Mesenteric fat pad (tissue), 1 donor: ENCODE measurements around the gene HNRNPH3. TPM values are rescaled to one million over a fixed set of nuclear protein-coding genes. Genes with fewer than 3 reads are reported as not detected.

Experiments
- DNase-seq: peaks from one replicate; pipeline ENCODE4 v3.0.0-alpha.2; 2020; ENCODE audit warnings: low spot score
- total RNA-seq: library from RNA; stranded (reverse); fragmentation: NEBNext Ultra II Directional; extraction: Animal tissue kit (Norgen Biotek cat#: 25700); gene quantifications from one replicate; pipeline ENCODE4 v1.2.1, GENCODE V29; 2021
- donor health status: DM: yes; HTN: yes; CAD: no.

The HNRNPH3 gene
- total RNA-seq, 1 donor from 2014 or later, result 91.4 TPM

DNA sequence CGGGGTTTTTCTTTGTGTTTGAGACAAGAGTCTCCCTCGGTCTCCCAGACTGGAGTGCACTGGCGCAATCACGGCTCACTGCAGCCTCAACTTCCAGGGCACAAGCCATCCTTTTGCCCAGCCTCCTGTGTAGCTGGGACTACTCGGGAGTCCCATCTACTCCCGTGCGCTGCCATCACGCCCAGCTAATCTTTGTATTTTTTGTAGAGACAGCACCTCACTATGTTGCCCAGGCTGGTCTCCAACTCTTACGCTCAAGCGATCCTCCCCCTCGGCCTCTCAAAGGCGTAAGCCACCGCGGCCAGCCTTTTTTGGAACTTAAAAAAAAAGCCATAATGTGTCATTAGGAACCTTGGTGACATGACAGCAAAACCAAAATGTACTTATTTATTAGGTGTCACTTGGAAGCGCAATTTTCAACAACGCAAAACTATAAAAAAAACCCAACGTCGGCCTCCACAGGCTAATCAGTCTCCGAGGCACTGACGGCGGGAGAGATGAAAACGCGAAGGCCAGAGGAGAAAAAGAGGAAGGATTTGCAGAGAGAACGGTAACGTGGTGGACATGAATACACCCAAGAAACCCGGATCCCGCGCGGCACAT, 911 bp upstream of the HNRNPH3 start:
- no peak for DNase-seq

DNA sequence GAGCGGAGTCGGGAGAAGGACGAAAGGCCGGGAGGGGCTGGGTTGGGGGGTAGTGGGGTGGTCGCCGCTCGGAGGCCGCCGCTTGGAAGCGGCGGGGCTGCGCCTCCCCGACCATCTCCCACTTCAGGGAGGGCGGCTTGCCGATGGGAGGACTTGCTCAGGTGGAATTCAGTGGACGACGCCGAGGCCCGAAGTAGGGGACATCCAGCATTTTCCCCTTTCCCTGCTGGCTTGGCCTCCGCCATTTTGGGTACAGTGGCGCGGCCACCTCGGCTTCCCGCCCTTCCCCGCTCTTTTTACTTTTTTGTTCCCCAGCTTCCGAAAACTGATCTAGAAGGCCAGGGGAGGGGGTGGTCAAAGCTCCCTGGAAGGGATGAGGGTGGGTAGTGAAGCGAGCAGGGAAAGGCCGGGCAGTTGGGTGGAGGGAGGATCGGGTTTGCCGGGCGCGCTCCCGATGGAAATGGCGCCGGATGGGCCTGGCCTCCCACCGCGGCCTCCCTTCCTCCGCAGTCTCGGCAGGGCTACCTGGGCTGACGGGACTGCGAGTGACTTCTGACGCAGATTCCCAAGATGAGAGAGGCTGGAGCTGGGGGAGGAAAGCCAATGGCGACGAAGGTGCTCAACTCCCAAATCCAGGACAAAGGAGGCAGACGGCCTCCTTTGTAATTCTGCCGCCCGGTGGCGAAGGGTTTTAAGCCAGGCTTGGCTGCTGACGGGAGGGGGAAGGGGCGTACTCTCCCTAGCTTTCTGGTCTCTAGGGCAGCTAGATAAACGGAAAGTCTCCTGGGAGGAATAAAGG, 594 bp downstream of the HNRNPH3 start, which contains the start of gene PBLD:
Gene PBLD, minus strand, starts transcription at position 670 of the 799 bp plus-strand sequence. CDS start 26,084 bp downstream, outside the sequence.
- DNase-seq, result no peak

DNA sequence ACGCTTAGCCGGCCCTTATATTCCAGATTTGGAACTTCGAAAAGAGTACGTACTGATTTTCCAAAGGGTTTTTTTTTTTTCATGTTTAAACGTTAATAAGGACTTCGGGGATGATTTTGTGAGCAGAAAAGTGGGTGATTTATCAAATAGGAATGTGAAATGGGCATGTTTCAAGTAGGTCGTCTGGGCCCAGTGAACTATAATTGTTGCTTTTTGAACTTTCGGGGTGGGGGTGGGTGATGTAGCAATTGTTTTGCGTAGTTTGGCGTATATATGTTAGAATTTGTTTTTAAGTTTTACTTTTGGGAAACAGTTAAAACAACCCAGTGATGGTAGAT, 1.2 kb downstream of the HNRNPH3 start:
- no peak for DNase-seq

DNA sequence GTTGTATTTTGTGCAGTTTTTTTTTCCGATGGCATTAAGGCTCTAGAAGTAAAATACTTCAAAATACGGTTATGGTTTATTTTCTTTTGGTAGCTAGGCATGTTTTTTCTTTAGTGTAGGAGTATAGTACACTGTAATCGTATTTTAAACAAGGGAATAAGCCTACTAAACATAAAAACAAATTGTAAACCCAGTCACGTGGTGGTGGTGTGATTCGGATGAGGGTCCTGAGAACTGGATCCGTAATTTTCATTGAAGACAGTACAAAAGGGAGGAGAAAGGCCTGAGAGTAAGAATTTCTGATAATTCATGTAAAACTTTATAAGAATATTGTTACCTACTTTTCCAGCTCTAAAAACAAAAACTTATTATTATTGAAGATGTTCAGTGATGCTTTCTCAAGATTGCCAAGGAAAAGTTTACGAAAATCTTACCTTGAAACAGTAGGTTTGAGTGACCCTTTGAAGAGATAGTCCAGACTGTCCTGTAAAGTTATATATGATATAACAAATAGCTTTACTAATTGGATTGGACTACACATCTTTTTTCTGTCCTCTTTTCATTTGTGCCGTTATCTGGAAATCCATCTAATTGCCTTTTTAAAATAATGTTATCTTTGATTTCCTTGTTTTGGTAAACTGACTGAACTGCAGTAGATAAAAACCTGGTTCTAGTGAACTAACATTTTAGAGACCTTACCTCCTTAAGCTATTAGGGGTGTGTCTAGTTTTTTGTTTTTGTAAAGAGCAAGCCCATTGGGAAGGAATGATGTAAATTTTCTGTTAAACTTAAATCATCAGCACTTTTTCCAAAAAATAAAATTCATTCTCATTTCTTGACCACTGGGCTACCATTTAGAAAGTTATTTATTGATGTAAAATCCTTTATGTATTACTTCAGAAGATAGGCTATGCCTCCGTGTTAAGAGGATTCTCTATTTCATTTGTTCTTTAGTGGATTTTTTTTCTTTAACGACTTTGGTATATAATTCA, 1.9 kb downstream of the HNRNPH3 start:
- no peak for DNase-seq

DNA sequence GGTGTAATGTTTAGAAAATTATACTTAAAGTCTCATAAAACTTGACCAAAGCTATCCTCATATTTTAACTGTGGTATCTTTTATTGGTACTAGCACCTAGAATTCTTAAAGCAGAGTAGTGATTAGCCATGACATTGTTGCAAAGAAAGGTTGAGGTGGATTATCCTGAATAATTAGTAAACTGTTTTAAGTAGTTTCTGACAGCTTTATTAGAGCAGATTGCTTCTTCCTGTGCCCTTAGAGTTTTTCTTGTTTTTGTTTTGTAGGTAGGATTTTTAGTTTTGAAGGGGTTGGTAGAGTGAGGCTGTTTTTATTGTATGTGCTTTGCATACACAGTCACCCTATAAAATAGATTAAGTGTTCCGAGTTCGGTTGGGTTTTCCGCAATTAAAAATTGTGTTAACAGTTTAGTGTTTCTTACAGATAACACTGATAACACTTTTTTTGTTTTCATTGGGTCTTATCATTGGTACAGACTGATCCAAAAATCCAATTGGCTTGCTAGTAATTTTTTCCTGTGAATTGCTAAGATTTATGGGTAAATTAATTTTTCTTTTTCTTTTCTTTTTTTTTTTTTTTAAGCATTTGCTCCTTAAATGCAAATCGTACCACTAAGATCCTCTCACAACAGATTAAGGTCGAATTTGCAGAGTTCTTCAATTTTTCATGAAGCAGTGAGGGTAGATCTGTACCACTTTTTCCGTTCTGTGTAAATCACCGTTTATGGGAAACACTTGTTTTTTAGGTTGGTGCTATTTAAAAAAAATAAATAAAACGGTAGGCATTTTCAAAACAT, 3.0 kb downstream of the HNRNPH3 start:
- DNase-seq, result no peak

DNA sequence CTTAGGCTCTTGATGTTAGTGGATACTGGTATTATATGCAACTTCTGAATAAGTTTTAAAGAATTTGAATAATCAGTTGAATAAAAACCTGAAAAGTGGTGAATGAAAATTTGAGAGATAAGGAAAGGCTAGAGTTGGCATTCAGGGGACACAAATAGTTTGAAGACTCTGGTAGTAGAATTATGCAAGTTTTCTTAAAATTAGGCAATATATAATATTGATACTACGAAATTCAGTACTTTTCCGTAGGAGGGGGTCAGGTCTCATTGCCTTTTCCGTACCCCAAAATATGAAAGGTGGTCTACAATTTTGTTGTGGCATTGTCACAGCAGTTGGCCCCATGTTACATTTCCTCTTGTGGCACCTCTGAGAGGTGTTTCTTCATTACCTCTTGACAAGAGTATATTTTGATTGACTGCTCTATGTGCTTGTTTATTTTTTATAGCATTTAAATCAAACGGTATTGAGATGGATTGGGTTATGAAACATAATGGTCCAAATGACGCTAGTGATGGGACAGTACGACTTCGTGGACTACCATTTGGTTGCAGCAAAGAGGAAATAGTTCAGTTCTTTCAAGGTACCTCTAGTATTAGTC, 5.0 kb downstream of the HNRNPH3 start:
- DNase-seq, result no peak

DNA sequence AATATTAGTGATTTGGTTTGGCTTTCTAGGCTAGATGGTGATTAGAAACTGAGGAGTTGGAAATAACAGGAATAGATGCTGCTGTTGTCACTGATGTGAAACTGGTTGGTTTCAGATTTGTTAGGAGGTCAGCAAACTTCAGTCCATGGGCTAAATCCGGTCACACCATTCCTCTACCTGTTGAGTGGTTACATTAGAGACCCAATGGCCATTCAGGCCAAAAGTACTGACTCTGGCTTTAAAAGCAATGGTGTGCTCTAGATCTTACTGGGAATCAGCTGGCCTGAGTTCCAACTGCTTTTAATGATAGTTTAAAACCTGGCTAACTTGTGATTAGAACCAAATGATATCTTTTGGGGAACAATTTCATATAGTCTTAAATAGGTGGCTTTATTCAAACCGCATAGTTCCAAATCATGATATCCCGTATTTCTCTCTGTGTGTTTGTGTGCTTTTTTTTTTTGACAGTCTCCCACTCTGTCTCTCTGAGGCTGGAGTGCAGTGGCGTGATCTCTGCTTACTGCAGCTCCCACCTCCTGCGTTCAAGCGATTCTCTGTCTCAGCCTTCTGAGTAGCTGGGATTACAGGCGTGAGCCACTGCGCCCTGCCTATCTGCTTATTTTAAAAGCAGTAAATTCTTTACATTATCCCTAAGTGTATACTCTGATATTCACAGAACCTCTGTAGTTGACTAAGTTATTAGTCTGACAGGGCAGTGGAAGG, 8.7 kb downstream of the HNRNPH3 start:
- DNase-seq, result no peak

DNA sequence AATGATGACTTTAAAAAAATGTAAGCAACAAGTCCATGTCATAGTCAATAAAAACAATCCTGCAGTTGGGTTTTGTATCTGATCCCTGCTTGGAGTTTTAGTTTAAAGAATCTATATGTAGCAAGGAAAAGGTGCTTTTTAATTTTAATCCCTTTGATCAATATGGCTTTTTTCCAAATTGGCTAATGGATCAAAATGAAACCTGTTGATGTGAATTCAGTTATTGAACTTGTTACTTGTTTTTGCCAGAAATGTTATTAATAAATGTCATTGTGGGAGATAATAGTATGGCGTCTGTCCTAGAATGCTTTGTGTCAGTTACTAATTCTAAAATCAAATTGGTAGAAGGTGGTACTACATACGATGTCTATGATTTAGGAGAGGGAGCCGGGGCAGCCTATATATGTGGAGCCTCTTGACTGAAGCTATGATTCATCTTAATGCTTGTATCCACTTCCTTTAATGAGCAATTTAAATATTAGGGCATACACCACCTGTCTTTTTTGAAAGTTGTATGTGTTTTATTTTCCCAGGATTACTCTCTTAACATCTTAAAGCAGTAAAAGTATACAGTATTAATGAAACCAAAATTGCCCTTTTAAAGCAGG, 11.1 kb downstream of the HNRNPH3 start:
- DNase-seq, result no peak

DNA sequence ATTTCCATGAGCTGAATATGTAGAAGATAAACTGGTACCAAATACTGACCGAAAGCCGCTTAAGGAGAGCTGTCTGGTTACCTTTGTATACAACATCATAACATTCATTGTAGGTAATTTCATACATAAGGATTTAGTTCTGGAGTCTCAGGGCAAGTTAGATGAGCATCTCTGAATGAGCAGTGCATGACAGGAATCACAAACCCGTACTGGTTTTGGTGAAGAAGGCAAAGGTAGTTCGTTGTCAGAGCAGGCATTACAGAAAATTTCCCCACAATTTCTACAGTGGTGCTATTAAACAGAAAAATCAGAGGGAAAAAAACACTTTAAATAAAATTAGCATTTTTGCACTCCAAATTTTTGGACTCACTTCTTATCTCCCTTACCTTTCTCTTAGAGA, 13.8 kb downstream of the HNRNPH3 start:
- no peak for DNase-seq

DNA sequence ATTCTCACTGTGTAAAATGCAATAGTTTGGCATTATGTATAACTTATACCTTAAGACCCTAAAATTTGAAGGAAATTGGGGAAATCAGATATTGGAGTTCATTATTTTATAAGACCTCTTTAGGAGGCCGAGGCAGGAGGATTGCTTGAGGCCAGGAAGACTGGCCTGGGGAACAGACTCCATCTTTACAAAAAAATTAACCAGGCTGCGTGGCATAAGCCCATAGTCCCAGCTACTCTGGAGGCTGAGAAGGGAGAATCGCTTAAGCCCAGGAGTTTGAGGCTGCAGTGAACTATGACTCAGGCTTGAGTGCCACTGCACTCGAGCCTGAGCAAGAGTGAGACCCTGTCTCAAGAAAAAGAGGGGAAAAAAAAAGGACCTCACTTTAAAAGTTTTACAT, 14.9 kb downstream of the HNRNPH3 start:
- no peak for DNase-seq

DNA sequence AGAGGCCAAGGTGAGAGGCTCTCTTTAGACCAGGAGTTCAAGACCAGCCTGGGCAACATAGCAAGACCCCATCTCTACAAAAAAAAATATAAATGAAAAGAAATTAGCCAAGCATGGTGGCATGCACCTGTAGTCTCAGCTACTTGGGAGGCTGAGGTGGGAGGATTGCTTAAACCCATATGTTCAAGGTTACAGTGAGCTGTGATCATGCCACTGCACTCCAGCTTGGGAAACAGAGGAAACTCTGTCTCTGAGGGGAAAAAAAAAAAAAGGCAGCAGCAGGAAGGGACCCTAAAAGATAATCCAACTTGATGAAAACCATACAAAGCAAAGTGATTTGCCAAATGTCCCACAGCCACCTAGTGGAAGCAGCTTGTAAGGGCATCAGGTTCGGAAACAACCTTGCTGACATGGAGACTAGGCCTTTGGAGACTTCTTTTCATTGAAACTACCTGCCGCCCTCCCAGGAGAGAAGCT, 16.4 kb downstream of the HNRNPH3 start:
- no peak for DNase-seq

DNA sequence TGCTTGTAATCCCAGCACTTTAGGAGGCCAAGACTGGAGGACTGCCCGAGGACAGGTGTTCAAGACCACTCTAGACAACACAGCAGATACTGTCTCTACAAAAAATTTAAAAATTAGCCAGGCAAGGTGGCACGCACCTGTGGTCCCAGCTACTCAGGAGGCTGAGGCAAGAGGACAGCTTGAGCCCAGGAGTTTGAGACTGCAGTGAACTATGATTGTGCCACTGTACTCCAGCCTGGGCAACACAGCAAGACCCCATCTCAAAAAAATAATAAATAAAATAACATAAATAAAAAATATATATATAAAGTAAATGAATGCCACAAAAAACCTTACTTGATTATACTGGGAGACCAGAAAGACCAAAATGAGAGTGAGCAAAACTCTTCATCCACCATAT, 21.7 kb downstream of the HNRNPH3 start:
- no peak for DNase-seq

DNA sequence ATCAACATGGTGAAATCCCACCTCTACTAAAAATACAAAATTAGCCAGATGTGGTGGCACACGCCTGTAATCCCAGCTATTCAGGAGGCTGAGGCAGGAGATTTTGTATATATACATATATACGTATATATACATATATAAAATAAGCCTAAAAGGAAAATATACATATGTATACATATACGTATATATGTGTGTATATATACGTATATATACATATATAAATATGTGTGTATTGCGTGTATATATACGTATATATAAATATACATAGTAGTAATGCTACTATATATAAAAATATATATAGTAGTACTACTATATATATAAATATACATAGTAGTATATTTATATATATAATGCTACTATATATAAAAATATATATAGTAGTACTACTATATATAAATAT, 27.3 kb downstream of the HNRNPH3 start:
- DNase-seq, result no peak

DNA sequence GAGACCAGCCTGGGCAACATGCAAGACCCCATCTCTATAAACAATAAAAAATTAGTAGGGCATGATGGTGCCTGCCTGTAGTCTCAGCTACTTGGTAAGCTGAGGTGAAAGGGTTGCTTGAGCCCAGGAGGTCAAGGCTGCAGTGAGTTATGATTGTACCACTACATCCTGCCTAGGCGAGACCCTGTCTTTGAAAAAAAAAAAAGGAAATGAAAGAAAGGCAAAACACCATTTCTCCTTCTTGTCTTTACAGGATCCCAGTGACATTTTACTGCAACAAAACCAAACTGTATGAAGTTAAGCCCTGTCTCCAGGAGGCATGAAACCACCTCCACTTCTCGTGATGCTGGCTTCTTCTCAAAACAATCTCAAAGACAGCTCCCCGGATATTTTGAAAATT, 30.7 kb downstream of the HNRNPH3 start:
- no peak for DNase-seq

DNA sequence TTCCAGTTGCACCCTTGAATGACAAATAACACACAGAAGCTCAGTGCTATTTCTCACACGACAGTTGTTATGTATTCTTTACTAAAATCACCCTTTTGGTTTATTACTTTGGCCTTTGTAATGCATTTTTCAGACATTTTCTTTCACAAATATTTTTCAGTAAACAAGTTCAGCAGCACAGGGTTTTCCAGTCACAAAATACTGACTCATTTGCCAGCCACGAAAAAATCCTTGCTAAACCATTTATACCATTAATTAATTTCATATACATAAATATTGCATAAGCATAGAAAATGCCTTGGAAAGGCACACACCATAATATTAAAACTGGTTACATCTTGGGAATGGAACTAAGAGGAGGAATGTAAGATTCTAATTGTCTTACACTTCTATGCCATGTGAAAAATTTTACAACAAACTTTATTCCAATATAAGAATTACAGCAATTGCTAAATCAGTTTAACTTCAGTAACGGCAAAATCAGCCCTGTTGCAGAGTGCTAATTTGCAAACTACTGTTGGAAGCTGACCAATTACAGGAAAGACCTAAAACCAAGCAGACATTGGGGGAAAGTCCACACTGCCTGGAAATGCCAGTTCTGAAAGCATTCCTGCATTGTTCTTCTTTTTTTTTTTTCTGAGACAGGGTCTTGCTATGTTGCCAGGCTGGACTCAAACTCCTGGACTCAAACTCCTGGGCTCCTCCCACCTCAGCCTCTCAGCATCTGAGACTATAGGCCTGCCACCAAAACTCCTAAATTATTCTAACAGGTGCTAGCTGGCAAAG, 32.4 kb downstream of the HNRNPH3 start:
- DNase-seq, result no peak

DNA sequence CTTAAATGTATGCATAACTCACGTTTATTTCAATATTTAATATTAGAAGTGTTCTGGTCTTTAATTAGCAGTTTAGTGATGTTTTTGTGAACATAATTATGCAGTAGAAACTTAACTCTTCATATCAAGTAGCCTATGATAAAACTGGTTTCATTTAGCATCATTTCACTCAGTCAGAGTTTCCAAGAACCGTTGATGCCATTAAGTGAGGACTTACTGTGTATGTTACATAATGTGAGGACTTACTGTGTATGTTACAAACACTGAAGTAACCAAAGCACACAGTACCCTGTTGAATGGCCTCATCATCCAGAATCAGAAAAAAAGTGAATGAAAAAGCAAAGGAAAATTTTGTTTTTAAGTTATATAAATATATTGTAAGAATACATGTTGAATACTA, 33.7 kb downstream of the HNRNPH3 start:
- DNase-seq, result no peak

DNA sequence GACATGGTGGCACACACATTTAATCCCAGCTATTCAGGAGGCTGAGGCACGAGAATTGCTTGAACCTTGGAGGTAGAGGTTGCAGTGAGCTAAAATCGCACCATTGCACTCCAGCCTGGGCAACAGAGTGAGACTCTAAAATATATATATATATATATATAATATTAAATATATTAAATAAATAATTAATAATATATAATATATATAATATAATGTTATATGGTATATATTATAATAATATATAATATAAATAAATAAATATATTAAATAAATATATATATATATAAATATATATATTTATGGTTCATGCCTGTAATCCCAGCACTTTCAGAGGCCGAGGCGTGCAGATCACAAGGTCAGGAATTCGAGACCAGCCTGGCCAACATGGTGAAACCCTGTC, 34.7 kb downstream of the HNRNPH3 start:
- DNase-seq, result no peak

DNA sequence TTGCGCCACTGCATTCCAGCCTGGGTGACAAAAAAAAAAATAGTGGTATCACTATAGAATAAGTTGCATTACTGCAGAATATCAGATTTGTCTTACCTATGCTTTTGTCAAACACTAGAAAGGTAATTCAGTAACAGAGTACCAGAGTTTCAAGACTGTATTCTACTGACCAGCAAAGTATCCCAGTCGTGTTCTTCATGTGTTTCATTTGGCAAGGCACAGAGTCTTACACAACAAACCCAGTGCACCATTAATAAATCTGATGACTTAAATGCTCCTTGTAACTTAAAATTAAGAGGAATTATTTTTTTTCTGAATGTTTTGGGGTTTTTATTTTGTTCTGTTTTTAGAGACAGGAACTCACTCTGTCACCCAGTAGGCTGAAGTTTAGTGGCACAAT, 35.3 kb downstream of the HNRNPH3 start:
- no peak for DNase-seq

DNA sequence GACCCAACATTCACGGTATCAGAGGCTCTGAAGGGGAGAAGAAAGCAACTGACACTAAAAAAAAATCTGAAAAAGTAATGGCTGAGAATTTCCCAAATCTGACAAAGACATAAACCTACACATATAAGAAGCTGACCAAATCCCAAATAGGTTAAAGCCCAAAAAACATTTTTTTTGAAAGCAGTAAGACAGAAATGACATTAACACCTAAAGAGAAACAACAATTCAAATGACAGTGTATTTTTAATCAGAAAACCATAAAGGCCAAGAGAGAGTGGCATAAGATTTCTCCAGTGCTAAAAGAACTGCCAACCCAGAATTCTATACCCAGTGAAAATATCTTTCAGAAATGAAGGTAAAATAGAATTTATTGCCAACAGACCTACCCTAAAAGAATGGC, 39.7 kb downstream of the HNRNPH3 start:
- DNase-seq, result no peak
